Hippocampal formation (tissue), 2 donors: ENCODE results near the gene FAM98C.
"Not testable (repeated sequence)": the region's sequence is repeated elsewhere in the genome, so short reads cannot be mapped to it uniquely, and the experiment has no call there.

Experiments used
- DNase-seq, 2 donors: peaks; one replicate each; lab custom pipeline; 2025; lab: John Stamatoyannopoulos, UW

The FAM98C gene

GRCh38 chr19:38427035-38427677 lies 24.3 kb downstream of the FAM98C start:
- not testable (repeated sequence) for DNase-seq

DNA sequence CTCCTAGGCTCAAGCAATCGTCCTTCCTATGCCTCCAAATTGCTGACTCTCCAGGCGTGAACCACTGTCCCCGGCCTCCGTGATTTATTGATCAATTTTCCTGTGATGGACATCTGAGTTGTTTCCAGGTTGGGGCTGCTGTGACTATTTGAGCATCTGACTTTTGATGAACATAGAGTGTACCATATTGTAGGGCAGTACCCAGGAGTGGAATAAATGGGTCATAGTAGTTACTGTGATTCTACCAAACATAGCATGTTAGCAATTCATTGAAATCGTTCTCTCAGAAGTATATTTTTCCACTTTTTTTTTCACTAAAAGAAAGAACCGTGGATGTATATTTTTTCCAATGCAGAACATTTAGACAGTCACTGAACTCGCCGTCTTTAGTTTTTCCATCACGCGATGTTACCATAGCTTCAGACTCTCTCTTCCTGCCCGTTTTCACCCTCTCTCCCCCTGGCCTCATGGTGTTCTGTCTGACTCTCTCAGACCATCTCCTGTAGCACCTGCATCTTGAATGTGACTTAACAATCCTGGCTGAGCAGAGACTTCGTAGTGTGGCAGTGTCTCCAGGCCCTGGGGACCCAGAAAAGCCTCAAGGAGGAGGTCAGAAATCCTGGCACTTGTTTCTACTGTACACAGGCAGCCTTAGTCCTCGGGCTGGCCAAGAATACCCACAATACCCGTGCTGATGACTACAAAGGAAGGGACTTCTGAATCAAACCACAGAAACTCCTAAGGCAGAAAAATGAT lies 26.3 kb downstream of the FAM98C start:
- DNase-seq: no peak

- no peak for DNase-seq
Measured at GRCh38 chr19:38429811-38430156, 26.9 kb downstream of the FAM98C start.

DNA sequence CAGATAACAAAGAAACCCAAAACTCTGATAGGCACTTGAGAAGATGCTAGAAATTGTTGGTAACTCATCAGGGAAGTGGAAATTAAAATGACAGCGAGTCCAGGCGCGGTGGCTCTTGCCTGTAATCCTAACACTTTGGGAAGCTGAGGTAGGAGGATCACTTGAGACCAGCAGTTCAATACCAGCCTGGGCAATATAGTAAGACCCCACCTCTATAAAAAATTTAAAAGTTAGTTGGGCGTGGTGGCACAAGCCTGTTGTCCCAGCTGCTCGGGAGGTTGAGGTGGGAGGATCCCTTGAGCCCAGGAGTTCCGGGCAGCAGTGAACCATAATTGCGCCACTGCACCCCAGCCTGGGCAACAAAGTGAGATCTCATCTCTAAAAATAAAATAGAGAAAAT lies 28.0 kb downstream of the FAM98C start:
- no peak for DNase-seq

- peak in 1 of 2 donors; percentile 54 for DNase-seq
Measured at GRCh38 chr19:38433268-38433733, 30.4 kb downstream of the FAM98C start, which contains the start of gene RYR1. RYR1 (plus strand) TSS chr19:38433691; CDS start chr19:38433830, 139 bp downstream.

DNA sequence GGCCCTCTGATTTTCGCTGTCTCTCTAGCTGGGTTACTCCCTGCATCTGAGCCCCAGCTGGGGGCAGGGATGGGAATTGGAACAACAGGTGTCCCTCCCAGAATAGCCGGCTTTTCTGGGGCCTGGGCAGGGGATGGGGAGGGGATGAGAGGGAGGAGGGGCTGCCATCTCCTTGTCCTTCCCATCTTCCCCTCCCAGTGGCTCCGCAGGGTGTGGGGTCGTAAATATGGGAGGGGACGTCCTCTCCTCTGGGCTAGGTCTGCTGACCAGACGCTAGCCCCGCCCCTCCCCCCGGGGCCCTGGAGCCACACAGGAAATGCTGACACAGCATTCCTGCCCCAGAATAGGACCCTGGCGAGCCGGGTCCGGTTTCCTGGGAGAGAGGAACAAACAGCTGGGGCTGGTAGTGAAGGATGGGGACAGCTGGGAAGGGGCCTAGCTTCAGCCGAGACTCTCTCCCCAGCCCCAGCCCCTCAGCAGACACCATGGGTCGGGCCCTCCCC lies 31.7 kb downstream of the FAM98C start:
- peak in 1 of 2 donors; percentile 60 for DNase-seq

DNA sequence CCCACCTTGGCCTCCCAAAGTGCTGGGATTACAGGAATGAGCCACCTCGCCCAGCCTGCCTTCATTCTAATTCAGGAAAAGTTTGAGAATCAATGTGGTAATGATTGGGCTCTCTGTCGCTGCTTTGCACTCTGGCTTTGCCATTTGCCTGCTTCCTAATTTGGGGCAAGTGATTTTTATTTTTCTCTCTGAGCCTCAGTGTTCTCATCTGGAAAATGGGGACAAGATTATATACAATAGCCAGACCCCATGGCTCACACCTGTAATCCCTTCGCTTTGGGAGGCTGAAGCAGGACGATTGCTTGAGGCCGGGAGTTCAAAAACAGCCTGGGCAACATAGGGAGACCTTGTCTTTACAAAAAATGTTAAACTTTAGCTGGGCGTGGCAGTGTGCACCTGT lies 34.4 kb downstream of the FAM98C start:
- DNase-seq: no peak

DNA sequence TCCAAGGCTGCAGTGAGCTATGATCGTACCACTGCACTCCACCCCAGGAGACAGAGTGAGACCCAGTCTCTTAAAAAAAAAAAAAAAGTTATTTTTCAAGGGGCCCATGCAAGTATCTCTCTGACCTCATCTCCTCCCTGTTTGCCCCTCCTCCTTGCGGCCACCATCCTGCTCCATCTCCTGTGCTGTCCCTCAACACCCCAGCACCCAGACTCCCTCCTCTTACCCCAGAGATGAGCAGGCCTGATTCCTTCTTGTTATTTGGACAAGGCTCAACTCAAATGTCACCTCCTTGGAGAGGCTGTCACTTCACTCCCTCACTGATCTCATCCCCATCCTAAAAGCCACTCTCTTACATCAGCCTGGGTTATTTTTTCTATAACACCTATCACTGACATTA lies 35.0 kb downstream of the FAM98C start:
- DNase-seq: no peak

GRCh38 chr19:38440592-38440991 lies 37.7 kb downstream of the FAM98C start:
- DNase-seq: no peak

DNA sequence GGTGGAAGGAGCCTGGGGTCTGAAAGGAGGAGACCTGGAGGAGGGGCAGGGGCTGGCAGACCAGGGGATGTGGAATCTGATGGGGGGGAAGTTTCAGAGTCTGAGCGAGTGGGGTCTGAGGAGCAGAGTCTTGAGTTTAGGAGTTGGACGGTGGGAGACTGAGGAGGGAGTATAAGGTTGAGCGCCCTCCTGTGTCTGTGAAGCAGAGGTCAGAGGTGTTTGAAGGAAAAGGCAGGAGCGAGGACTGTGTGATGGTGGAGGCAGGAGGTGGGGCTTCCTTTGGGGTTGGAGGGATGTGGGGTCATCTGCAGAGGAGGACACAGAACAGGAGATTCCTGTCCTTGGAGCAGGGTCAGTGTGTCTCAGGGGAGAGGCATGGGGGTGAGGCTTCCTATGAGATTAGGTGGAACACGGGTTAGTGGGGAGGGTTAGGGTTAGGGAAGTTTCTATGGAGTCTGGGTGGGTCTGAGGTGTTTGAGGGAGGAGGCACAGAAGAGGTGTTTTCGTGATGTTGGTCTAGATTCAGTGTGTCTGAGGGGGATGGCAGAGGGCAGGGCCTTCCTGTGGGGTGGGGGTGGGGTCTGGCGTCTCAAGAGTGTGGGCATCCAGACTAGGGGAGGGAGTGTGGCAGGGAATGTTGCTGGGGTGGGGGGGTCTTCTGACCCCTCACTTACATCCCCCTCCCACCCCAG lies 38.9 kb downstream of the FAM98C start:
- DNase-seq: no peak

DNA sequence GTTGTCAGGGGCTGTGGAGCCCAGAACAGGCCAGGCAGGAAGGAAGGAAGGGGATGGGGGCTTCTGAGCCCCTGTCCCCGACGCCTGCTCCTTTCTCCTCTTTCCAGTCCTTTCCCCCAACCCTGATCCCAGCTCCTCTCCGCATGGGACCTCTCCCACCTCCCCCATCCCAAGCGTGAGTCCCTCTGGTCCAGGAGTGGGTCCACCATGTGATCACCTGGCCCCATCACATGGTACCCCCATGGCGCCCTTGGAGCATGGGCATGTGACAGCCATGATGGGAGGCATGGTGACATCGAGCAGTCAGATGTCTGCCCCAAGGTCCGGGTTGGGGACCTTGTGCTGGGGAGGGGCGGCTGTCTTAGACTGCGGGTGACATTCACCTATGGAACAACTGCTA lies 39.8 kb downstream of the FAM98C start:
- DNase-seq: no peak

DNA sequence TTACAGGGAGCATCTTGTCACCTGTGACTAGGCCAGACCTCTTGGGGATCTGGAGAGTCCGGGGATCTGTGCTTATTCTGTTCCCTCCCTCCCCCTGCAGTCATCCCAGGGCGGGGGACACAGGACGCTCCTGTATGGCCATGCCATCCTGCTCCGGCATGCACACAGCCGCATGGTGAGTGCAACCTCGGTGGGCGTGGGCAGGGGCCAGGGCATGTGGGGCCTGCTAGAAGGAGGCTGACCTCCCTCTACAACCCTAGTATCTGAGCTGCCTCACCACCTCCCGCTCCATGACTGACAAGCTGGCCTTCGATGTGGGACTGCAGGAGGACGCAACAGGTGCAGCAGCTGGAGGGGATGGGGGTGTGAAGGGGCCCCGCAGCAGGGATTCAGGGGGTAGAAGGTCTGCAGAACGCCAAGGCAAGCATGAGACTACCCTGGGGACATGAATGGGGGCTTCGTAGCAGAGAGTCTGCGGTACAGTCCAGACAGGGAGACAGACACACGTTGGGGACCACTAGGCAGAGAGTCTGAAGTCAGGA lies 40.6 kb downstream of the FAM98C start:
- no peak for DNase-seq

GRCh38 chr19:38444026-38444425 lies 41.1 kb downstream of the FAM98C start:
- DNase-seq: no peak

DNA sequence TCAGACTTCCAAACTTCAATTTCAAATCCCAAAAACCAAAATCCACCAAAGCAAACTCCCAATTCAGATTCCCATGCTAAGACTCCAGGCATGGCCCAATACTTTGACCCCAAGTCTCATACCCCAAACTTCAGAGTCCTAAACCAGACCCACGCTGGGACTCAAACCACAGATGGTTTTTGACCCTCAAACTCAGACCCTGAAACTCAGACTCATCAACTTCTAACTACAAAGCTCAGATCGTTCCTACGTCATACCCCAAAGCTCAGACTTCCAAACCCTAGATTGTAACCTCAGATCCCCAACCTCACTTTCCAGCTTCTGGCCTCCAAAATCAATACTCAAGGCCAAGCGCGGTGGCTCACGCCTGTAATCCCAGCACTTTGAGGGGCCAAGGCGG lies 42.5 kb downstream of the FAM98C start:
- no peak for DNase-seq

- DNase-seq: no peak
Measured at GRCh38 chr19:38448225-38448624, 45.3 kb downstream of the FAM98C start.

- DNase-seq: no peak
Measured at GRCh38 chr19:38449518-38449917, 46.6 kb downstream of the FAM98C start.

DNA sequence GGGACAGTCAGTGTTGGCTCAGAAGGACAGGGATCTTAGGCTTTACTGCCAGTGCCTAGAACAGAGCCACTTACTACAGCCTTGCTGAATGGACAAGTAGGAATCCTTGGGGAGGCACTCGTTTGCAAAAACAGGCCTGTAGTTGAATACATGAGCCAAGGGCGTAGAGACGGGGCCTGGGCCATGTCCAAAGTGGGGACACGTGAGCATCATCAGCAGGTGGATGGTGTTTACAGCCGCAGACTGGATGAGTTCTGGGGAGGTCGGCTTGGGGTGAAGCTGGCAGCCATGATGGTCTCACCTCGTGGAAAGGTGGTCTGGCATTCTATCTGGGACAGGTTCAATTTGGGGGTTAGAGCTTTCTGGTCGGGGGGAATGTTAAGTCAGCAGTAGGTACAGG lies 48.1 kb downstream of the FAM98C start:
- DNase-seq: no peak

DNA sequence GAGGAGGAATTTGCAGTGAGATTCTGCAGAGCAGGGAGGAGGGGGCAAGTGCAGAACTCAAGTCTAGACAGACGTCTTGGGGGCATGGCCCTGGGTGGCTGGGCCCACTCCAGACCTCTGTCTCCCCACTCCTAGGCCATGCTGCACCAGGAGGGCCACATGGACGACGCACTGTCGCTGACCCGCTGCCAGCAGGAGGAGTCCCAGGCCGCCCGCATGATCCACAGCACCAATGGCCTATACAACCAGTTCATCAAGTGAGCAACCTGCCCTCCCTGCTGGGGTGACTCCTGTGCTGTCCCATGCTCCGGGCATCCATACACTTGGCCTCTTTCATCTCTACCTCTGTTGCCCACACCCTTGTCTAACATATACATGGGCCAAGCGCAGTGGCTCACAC lies 48.7 kb downstream of the FAM98C start:
- no peak for DNase-seq

DNA sequence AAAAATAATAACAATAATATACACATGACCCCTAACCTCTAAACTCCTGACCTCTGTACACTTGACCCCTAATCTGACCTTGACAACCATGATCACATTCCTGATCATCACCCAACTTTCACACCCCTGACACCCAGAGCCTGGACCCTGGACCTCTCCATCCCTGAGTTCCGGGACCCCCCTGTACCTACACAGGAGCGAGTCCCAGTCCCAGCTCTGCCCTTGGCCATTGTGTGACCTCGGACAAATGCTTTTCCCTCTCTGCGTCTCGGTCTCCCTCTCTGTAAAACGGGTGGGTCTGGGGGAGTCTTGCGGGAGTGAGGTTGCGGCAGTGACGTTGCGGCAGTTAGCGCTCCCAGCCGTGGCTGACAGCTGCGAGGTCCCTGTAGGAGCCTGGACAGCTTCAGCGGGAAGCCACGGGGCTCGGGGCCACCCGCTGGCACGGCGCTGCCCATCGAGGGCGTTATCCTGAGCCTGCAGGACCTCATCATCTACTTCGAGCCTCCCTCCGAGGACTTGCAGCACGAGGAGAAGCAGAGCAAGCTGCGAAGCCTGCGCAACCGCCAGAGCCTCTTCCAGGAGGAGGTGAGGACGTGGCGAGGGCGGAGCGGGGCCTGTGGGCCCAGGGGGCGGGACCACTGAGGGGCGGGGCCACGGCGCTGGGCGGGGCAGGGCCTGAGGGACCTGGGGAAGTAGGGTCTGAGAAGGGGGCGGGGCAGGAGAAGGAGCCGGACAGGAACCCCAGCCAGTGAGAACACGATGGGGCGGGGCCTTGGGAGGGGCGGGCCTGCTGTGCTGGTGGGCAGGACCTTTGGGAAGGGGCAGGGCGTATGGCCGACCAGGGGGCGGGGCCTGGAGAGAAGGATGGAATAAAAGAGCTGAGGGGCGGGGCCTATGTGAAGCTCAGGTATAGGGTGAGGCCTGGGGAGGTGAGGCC lies 49.8 kb downstream of the FAM98C start:
- DNase-seq: peak in 1 of 2 donors; percentile 4

GRCh38 chr19:38453596-38453995 lies 50.7 kb downstream of the FAM98C start:
- no peak for DNase-seq

DNA sequence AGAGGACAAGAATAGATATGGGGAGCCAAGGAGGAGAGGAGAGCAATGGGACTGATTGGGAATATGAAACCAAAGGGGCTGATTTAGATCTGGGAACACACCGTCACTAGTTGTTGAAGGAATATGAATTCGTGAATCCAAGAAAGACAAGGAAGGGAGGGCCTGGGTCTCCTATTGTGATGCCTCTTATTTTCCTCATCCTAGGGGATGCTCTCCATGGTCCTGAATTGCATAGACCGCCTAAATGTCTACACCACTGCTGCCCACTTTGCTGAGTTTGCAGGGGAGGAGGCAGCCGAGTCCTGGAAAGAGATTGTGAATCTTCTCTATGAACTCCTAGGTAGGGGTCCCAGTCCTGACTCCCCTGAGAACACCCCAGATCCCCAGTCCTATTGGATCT lies 52.1 kb downstream of the FAM98C start:
- DNase-seq: no peak
